ENCODE data around the gene ARMC6. TPM values are rescaled to one million over a fixed set of nuclear protein-coding genes. Genes with fewer than 3 reads are reported as not detected.

The ARMC6 gene
- total RNA-seq, 1 donor from 2014 or later, result 33.3 TPM

GRCh38 chr19:19054939-19055440 lies 21.6 kb downstream of the ARMC6 start:
- intact Hi-C loops (cut with micrococcal nuclease), result loop anchor here (1.0 kb wide), 1 partner anchor 170 kb away; no protein-coding TSS in a partner anchor
- H3K9me3 Mint-ChIP-seq, result no peaks in the 10 kb centered on the region
- no peak overlapping the region for H3K4me3 Mint-ChIP-seq
- no peak overlapping the region for H3K27ac Mint-ChIP-seq
- peaks cover 74% of the 10 kb centered on the region for H3K36me3 Mint-ChIP-seq (ENCODE audit: low read depth)
- DNase-seq (no peak), ATAC-seq (ENCODE audit: low read depth) (no peak)
- no peaks in the 10 kb centered on the region for H3K27me3 Mint-ChIP-seq
- no peaks in the 10 kb centered on the region for H3K4me1 Mint-ChIP-seq
- POLR2A ChIA-PET, result no interaction called here
- CTCF ChIA-PET, result interaction anchor here (0.6 to 1.4 kb wide), 6 partner anchors 8 to 136 kb away, joined by 3 to 7 read pairs (median 4); partner anchors contain the start of gene SLC25A42
- no peak for TF ChIP-seq CTCF (IDR thresholded peaks at IDR 0.05)

GRCh38 chr19:19055701-19056100 lies 22.3 kb downstream of the ARMC6 start:
- ChIA-PET CTCF (no interaction called here), POLR2A (no interaction called here)
- TF ChIP-seq CTCF (IDR thresholded peaks at IDR 0.05), result no peak
- Mint-ChIP-seq H3K27ac (no peak overlapping the region), H3K27me3 (no peaks in the 10 kb centered on the region), H3K4me3 (no peak overlapping the region), H3K9me3 (no peaks in the 10 kb centered on the region), H3K4me1 (no peaks in the 10 kb centered on the region), H3K36me3 (ENCODE audit: low read depth) (peaks cover 69% of the 10 kb centered on the region)
- DNase-seq (no peak), ATAC-seq (ENCODE audit: low read depth) (no peak)
- intact Hi-C loops (cut with micrococcal nuclease), result no loop called here

- no peaks in the 10 kb centered on the region for H3K4me1 Mint-ChIP-seq
- no peak overlapping the region for H3K27ac Mint-ChIP-seq
- no peaks in the 10 kb centered on the region for H3K27me3 Mint-ChIP-seq
- ChIA-PET POLR2A (no interaction called here), CTCF (interaction anchor here (0.6 kb wide), 1 partner anchor 82 kb away, joined by 3 read pairs; no protein-coding TSS in a partner anchor)
- intact Hi-C loops (cut with micrococcal nuclease), result no loop called here
- no peaks in the 10 kb centered on the region for H3K9me3 Mint-ChIP-seq
- no peak for ATAC-seq (ENCODE audit: low read depth)
- no peak for DNase-seq
- no peak for TF ChIP-seq CTCF (IDR thresholded peaks at IDR 0.05)
- H3K36me3 Mint-ChIP-seq (ENCODE audit: low read depth), result peaks cover 63% of the 10 kb centered on the region
- H3K4me3 Mint-ChIP-seq, result no peak overlapping the region
Observed at GRCh38 chr19:19056636-19057275, 23.4 kb downstream of the ARMC6 start.

- no peak overlapping the region for H3K4me3 Mint-ChIP-seq
- no peak overlapping the region for H3K27ac Mint-ChIP-seq
- ATAC-seq (ENCODE audit: low read depth), result no peak
- intact Hi-C loops (cut with micrococcal nuclease), result no loop called here
- no peaks in the 10 kb centered on the region for H3K9me3 Mint-ChIP-seq
- TF ChIP-seq CTCF (IDR thresholded peaks at IDR 0.05), result no peak
- no peaks in the 10 kb centered on the region for H3K27me3 Mint-ChIP-seq
- no peak for DNase-seq
- H3K36me3 Mint-ChIP-seq (ENCODE audit: low read depth), result peaks cover 58% of the 10 kb centered on the region
- no peaks in the 10 kb centered on the region for H3K4me1 Mint-ChIP-seq
- CTCF ChIA-PET, result interaction anchor here (0.6 kb wide), 1 partner anchor 82 kb away, joined by 3 read pairs; no protein-coding TSS in a partner anchor
- POLR2A ChIA-PET, result interaction anchor here (0.6 kb wide), 1 partner anchor 260 kb away, joined by 3 read pairs; no protein-coding TSS in a partner anchor
Observed at GRCh38 chr19:19057317-19057716, 23.9 kb downstream of the ARMC6 start.

- Mint-ChIP-seq H3K9me3 (no peaks in the 10 kb centered on the region), H3K27me3 (no peaks in the 10 kb centered on the region), H3K36me3 (ENCODE audit: low read depth) (peaks cover 55% of the 10 kb centered on the region), H3K27ac (no peak overlapping the region), H3K4me1 (peaks cover 3% of the 10 kb centered on the region), H3K4me3 (no peak overlapping the region)
- ChIA-PET CTCF (no interaction called here), POLR2A (interaction anchor here (0.6 kb wide), 1 partner anchor 260 kb away, joined by 3 read pairs; no protein-coding TSS in a partner anchor)
- no peak for ATAC-seq (ENCODE audit: low read depth)
- no peak for DNase-seq
- intact Hi-C loops (cut with micrococcal nuclease), result no loop called here
- TF ChIP-seq CTCF (IDR thresholded peaks at IDR 0.05), result no peak
Observed at GRCh38 chr19:19057720-19058119, 24.3 kb downstream of the ARMC6 start.
